Caki2 (cell line): ENCODE results near the gene OR4D10. TPM values are rescaled to one million over a fixed set of nuclear protein-coding genes. Genes with fewer than 3 reads are reported as not detected.
"Not testable (repeated sequence)": the region's sequence is repeated elsewhere in the genome, so short reads cannot be mapped to it uniquely, and the experiment has no call there.

Experiments used
- DNase-seq: peaks from one replicate; pipeline ENCODE4 v3.0.0-alpha.2; 2015; ENCODE audit warnings: low read depth
- in situ Hi-C: cut with HindIII; loops from 2 replicates; pipeline ENCODE4 v1.10.0; 2016; ENCODE audit warnings: low sequenced_read_pairs, low pct_unique_long_range_greater_than_20kb, mixed read lengths
- total RNA-seq: library from RNA; depleted of rRNA; stranded (reverse); fragments of >200 nt; shearing (Covaris generic); gene quantifications from 2 replicates; pipeline ENCODE4 v1.2.3, GENCODE V29; 2014; ENCODE audit warnings: low replicate concordance; rRNA removed

OR4D10 gene
- total RNA-seq = not detected in 2 replicates

GRCh38 chr11:59473015-59473414, at the start of gene OR4D10:
TSS of gene OR4D10 (plus strand) at chr11:59473315. CDS start at chr11:59477430, 4,115 bp downstream.
- no peak for DNase-seq
- in situ Hi-C loops = no loop called here

GRCh38 chr11:59423835-59424234, 49.3 kb upstream of the OR4D10 start:
- in situ Hi-C loops = no loop called here

GRCh38 chr11:59425131-59425530, 48.0 kb upstream of the OR4D10 start:
- DNase-seq = no peak
- in situ Hi-C loops = no loop called here

More at GRCh38 chr11:59423835-59424234, 49.3 kb upstream of the OR4D10 start:
- DNase-seq = no peak

GRCh38 chr11:59426361-59427067, 46.6 kb upstream of the OR4D10 start, which contains the start of gene OR5A2:
TSS of gene OR5A2 (minus strand) at chr11:59426413. CDS start at chr11:59422953, 3,460 bp downstream.
- no peak for DNase-seq
- in situ Hi-C loops = no loop called here

GRCh38 chr11:59427068-59427382, 46.1 kb upstream of the OR4D10 start:
- in situ Hi-C loops = no loop called here

GRCh38 chr11:59429924-59430516, 43.1 kb upstream of the OR4D10 start:
- peak; percentile 6 for DNase-seq
- in situ Hi-C loops = no loop called here

More at GRCh38 chr11:59427068-59427382, 46.1 kb upstream of the OR4D10 start:
- no peak for DNase-seq

- in situ Hi-C loops = no loop called here
- DNase-seq = no peak
Measured at GRCh38 chr11:59436169-59436568, 36.9 kb upstream of the OR4D10 start, which contains the start of gene OR5A1. TSS of gene OR5A1 (plus strand) at chr11:59436469. CDS start at chr11:59443169, 6,700 bp downstream.

- in situ Hi-C loops = no loop called here
- DNase-seq = no peak
Measured at GRCh38 chr11:59437770-59438169, 35.3 kb upstream of the OR4D10 start.

- in situ Hi-C loops, DNase-seq: not testable (repeated sequence)
Measured at GRCh38 chr11:59445624-59446023, 27.5 kb upstream of the OR4D10 start.

GRCh38 chr11:59448484-59448883, 24.6 kb upstream of the OR4D10 start:
- DNase-seq = no peak
- in situ Hi-C loops = no loop called here

GRCh38 chr11:59456661-59457060, 16.5 kb upstream of the OR4D10 start, which contains the start of gene OR4D6:
TSS of gene OR4D6 (plus strand) at chr11:59456961. CDS start at chr11:59456961, 0 bp downstream.
- no peak for DNase-seq
- in situ Hi-C loops = no loop called here

- in situ Hi-C loops = no loop called here
- no peak for DNase-seq
Measured at GRCh38 chr11:59459916-59460315, 13.2 kb upstream of the OR4D10 start.

GRCh38 chr11:59463190-59463641, 9.9 kb upstream of the OR4D10 start:
- DNase-seq = no peak
- in situ Hi-C loops = no loop called here

GRCh38 chr11:59475176-59475575, 2.1 kb downstream of the OR4D10 start:
- in situ Hi-C loops = no loop called here
- DNase-seq = no peak

GRCh38 chr11:59479906-59480305, 6.8 kb downstream of the OR4D10 start:
- no peak for DNase-seq
- in situ Hi-C loops = no loop called here

- DNase-seq = no peak
- in situ Hi-C loops = no loop called here
Measured at GRCh38 chr11:59480359-59480758, 7.2 kb downstream of the OR4D10 start.

- in situ Hi-C loops = no loop called here
- no peak for DNase-seq
Measured at GRCh38 chr11:59501931-59502330, 28.8 kb downstream of the OR4D10 start.

GRCh38 chr11:59503276-59503675, 30.2 kb downstream of the OR4D10 start, which contains the start of gene OR4D11:
TSS of gene OR4D11 (plus strand) at chr11:59503576. CDS start at chr11:59503576, 0 bp downstream.
- no peak for DNase-seq
- in situ Hi-C loops = no loop called here

- in situ Hi-C loops = no loop called here
- DNase-seq = no peak
Measured at GRCh38 chr11:59510941-59511589, 38.0 kb downstream of the OR4D10 start, which contains the start of gene OR4D9. TSS of gene OR4D9 (plus strand) at chr11:59511539. CDS start at chr11:59514913, 3,374 bp downstream.
